Measurements from ENCODE around the gene NAALADL2. TPM values are rescaled to one million over a fixed set of nuclear protein-coding genes. Genes with fewer than 3 reads are reported as not detected.

NAALADL2 gene
- total RNA-seq, 4 donors from 2014 or later: 0.36 to 9.2 (median 0.63) TPM

DNA sequence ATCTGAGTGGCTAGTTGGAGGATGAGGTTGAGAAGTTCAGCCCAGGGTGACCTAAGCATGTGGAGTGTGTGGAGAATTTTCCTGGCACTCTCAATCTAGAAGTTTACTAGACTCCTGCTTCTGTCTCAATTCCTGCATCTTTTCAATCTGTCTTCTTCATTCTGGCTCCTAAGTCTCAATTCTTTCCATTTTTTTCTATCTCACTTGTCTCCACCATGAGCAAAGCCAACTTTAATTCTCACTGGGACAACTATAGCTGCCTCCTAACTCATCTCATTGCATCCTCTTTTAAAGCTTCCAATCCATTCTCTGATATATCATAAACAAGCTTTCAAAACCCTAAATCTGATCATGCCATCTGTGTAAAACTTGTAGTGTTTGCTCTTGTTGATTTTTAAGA lies 569.3 kb downstream of the NAALADL2 start:
- ATAC-seq: no peak
- no peaks in the 10 kb centered on the region for H3K9me3 ChIP-seq
- H3K36me3 ChIP-seq: no peaks in the 10 kb centered on the region
- H3K27ac ChIP-seq: no peak overlapping the region
- H3K27me3 ChIP-seq: no peaks in the 10 kb centered on the region
- DNase-seq: no peak
- no peak overlapping the region for H3K4me3 ChIP-seq
- H3K4me1 ChIP-seq: no peaks in the 10 kb centered on the region
- TF ChIP-seq POLR2A (IDR thresholded peaks at IDR 0.05): no peak
- TF ChIP-seq, protein P1, sequence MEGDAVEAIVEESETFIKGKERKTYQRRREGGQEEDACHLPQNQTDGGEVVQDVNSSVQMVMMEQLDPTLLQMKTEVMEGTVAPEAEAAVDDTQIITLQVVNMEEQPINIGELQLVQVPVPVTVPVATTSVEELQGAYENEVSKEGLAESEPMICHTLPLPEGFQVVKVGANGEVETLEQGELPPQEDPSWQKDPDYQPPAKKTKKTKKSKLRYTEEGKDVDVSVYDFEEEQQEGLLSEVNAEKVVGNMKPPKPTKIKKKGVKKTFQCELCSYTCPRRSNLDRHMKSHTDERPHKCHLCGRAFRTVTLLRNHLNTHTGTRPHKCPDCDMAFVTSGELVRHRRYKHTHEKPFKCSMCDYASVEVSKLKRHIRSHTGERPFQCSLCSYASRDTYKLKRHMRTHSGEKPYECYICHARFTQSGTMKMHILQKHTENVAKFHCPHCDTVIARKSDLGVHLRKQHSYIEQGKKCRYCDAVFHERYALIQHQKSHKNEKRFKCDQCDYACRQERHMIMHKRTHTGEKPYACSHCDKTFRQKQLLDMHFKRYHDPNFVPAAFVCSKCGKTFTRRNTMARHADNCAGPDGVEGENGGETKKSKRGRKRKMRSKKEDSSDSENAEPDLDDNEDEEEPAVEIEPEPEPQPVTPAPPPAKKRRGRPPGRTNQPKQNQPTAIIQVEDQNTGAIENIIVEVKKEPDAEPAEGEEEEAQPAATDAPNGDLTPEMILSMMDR (IDR thresholded peaks at IDR 0.05 in 4 of 5, conservative IDR thresholded peaks at IDR 0.05 in 1 of 5): no peak
- intact Hi-C loops (cut with DNase I; ENCODE audit: low total_unique reads): no loop called here
- in situ Hi-C loops (cut with MboI; ENCODE audit: low sequenced_read_pairs in 4 of 4): no loop called here

DNA sequence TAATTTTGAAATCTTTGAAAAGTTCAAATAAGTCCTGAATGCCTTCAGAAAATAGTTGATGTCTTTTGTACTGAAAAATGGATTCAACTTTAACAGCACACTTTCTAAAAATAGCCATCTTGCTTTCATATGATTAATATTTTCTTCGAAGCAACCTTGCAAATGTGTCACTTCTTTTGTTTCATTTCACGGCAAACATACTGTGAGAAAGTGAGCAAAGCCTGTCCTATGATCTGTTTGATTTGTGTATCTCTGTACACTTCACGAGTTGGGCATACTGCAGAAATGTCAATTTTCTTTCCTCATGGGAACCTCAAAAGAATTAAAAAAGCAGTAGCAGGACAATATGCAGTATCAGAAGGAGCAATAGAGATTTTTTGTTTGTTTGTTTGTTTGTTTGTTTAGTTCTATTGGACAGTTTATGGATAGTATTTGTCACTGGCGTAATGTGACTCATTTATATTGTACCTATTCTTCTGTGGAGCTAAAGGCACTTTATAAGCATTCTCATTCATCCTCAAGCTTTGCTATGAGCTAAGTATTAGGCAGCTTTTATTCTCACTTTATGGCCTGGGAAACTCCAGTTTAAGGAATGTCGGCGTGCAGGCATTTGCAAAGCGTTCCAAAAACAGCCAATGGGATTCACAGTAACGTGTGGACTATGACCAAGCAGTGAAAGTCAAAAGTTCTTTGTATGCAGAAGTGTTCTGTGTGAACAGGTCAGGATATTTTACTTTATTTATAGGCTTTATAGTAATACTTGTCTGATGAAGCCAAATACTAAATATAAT lies 572.0 kb downstream of the NAALADL2 start:
- Histone ChIP-seq H3K4me3 (no peak overlapping the region), H3K36me3 (no peaks in the 10 kb centered on the region), H3K9me3 (no peaks in the 10 kb centered on the region), H3K27me3 (no peaks in the 10 kb centered on the region), H3K27ac (no peak overlapping the region), H3K4me1 (no peaks in the 10 kb centered on the region)
- no peak for DNase-seq
- TF ChIP-seq, protein P1 (IDR thresholded peaks at IDR 0.05 in 4 of 5, conservative IDR thresholded peaks at IDR 0.05 in 1 of 5): no peak
- no peak for TF ChIP-seq POLR2A (IDR thresholded peaks at IDR 0.05)
- intact Hi-C loops (cut with DNase I; ENCODE audit: low total_unique reads) (no loop called here), in situ Hi-C loops (cut with MboI; ENCODE audit: low sequenced_read_pairs in 4 of 4) (no loop called here)
- ATAC-seq: no peak

DNA sequence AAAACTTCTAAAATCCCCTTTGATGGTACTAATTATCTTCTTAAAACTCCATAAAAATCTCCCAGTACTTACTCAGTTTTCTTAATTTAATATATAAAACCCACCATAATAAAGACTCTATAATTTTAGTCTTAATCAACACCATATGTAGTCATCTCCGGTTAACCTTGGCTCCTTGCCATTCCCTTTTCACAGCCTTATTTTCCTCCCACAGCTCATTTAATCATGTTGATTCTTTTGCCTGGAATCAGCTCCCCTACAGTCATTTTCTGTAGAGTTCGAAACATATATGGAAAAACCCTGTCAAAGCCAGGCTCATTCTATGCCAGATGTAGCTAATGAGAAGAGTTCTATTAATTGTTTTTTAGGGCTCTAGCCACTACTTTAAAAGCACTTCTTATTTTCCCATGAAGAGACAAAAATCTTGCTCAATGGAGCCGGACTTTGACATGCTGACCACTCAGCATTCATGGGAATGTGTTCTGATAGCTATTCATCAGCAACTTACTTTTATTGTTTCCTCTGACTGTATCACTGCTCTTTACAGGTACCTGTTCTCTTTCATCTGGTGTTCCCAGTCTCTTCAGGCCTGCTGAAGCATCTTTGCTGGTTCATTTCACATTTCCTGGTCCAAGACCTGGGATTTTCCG lies 573.4 kb downstream of the NAALADL2 start:
- TF ChIP-seq POLR2A (IDR thresholded peaks at IDR 0.05): no peak
- TF ChIP-seq, protein P1 (IDR thresholded peaks at IDR 0.05 in 4 of 5, conservative IDR thresholded peaks at IDR 0.05 in 1 of 5): no peak
- ATAC-seq (no peak), DNase-seq (no peak)
- in situ Hi-C loops (cut with MboI; ENCODE audit: low sequenced_read_pairs in 4 of 4) (no loop called here), intact Hi-C loops (cut with DNase I; ENCODE audit: low total_unique reads) (no loop called here)
- Histone ChIP-seq H3K27me3 (no peaks in the 10 kb centered on the region), H3K4me3 (no peak overlapping the region), H3K27ac (no peak overlapping the region), H3K4me1 (no peaks in the 10 kb centered on the region), H3K36me3 (no peaks in the 10 kb centered on the region), H3K9me3 (no peaks in the 10 kb centered on the region)

DNA sequence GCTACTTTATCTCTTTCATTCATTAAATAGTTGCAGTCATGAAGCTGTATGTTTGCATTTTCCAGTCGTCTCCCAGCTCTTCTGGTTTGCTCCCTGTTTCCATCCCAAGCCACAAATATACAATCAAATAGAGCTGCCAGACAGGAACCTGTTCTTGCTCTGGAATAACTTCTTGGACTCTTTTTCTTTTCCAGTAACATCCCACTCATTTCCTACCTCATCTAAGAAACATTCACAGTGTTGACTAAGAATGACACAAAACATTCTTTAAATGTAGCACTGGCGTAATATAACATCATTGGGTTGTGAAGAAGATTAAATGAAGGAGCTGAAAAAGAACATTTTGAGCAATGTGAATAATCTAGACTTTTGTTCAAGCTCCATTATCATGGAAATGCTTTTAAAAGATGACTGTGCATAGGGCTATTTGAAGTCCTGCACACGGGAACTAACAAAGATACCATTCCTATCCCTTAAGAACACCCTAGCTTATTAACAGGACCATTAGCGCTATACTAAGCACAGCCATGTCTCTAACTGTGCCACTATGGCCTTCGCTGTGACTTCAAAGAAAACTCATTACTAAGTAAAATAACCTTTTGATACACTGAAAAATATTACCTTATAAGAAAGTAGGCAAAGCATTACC lies 574.0 kb downstream of the NAALADL2 start:
- H3K4me1 ChIP-seq: no peaks in the 10 kb centered on the region
- H3K4me3 ChIP-seq: no peak overlapping the region
- H3K27me3 ChIP-seq: no peaks in the 10 kb centered on the region
- in situ Hi-C loops (cut with MboI; ENCODE audit: low sequenced_read_pairs in 4 of 4) (no loop called here), intact Hi-C loops (cut with DNase I; ENCODE audit: low total_unique reads) (no loop called here)
- no peaks in the 10 kb centered on the region for H3K9me3 ChIP-seq
- DNase-seq: no peak
- no peak for ATAC-seq
- no peak overlapping the region for H3K27ac ChIP-seq
- H3K36me3 ChIP-seq: no peaks in the 10 kb centered on the region
- TF ChIP-seq, protein P1 (IDR thresholded peaks at IDR 0.05 in 4 of 5, conservative IDR thresholded peaks at IDR 0.05 in 1 of 5): no peak
- TF ChIP-seq POLR2A (IDR thresholded peaks at IDR 0.05): no peak

All from gastrocnemius medialis (tissue), 4 donors.